Stimulated activated CD4-positive, alpha-beta T cell treated with anti-CD3 and anti-CD28 coated beads, TNF-alpha, amount 100 ng/mL, for 4 hours (primary cell): Measurements from ENCODE around the gene BAK1.
"Not testable (repeated sequence)": the region's sequence is repeated elsewhere in the genome, so short reads cannot be mapped to it uniquely, and the experiment has no call there.

Experiments used
- DNase-seq, 3 experiments: peaks; one replicate each; pipeline ENCODE4 v3.0.0-alpha.2; 2020; ENCODE audit warnings: low read depth in 3 of 3

Gene BAK1

GRCh38 chr6:33552252-33552651 is 27.8 kb downstream of the BAK1 start:
- DNase-seq, result no peak

GRCh38 chr6:33551538-33551937 is 28.5 kb downstream of the BAK1 start:
- DNase-seq, result no peak

GRCh38 chr6:33549896-33550295 is 30.2 kb downstream of the BAK1 start:
- no peak for DNase-seq

GRCh38 chr6:33549196-33549595 is 30.9 kb downstream of the BAK1 start:
- DNase-seq, result no peak

GRCh38 chr6:33547499-33547898 is 32.6 kb downstream of the BAK1 start:
- no peak for DNase-seq

GRCh38 chr6:33546766-33547165 is 33.3 kb downstream of the BAK1 start:
- no peak for DNase-seq

- DNase-seq, result not testable (repeated sequence)
Measured at GRCh38 chr6:33545292-33545691, 34.8 kb downstream of the BAK1 start.

GRCh38 chr6:33543116-33543515 is 37.0 kb downstream of the BAK1 start:
- DNase-seq, result no peak

GRCh38 chr6:33540768-33541167 is 39.3 kb downstream of the BAK1 start:
- DNase-seq, result no peak

GRCh38 chr6:33534702-33535101 is 45.4 kb downstream of the BAK1 start:
- DNase-seq, result no peak

GRCh38 chr6:33533163-33533869 is 46.8 kb downstream of the BAK1 start:
- DNase-seq, result peak; percentile 5 to 15 (median 7)

GRCh38 chr6:33532431-33532830 is 47.6 kb downstream of the BAK1 start:
- not testable (repeated sequence) for DNase-seq

- DNase-seq, result not testable (repeated sequence)
Measured at GRCh38 chr6:33530617-33531016, 49.5 kb downstream of the BAK1 start.
